ENCODE results near the gene RIMS1. TPM values are rescaled to one million over a fixed set of nuclear protein-coding genes. Genes with fewer than 3 reads are reported as not detected.

Gene RIMS1
- total and polyA plus RNA-seq, 12 donors, result 0.06 to 9.2 (median 1.5) TPM; not detected in 2

GRCh38 chr6:71979911-71980310, 93.6 kb downstream of the RIMS1 start:
- Histone ChIP-seq H3K27ac (no peak overlapping the region), H3K27me3 (no peaks in the 10 kb centered on the region), H3K36me3 (replicated peaks in 1 of 2) (no peaks in the 10 kb centered on the region), H3K4me1 (replicated peaks in 1 of 2) (no peaks in the 10 kb centered on the region), H3K9me3 (replicated peaks in 1 of 3) (no peaks in the 10 kb centered on the region), H3K4me3 (no peak overlapping the region)
- no peak for DNase-seq
- 64 to 73% (median 70%) methylated on average over 2 of the region's 2 CpGs for WGBS, 4 donors
- TF ChIP-seq CTCF (IDR thresholded peaks at IDR 0.05), result no peak
- no peak for TF ChIP-seq POLR2A (IDR thresholded peaks at IDR 0.05)
- intact Hi-C loops (cut with DNase I), result no loop called here

- Histone ChIP-seq H3K4me1 (replicated peaks in 1 of 2) (no peaks in the 10 kb centered on the region), H3K9me3 (replicated peaks in 1 of 3) (no peaks in the 10 kb centered on the region), H3K36me3 (replicated peaks in 1 of 2) (no peaks in the 10 kb centered on the region), H3K27me3 (no peaks in the 10 kb centered on the region), H3K27ac (no peak overlapping the region), H3K4me3 (no peak overlapping the region)
- intact Hi-C loops (cut with DNase I), result no loop called here
- TF ChIP-seq POLR2A (IDR thresholded peaks at IDR 0.05) (no peak), CTCF (IDR thresholded peaks at IDR 0.05) (no peak)
- DNase-seq, result no peak
- 23 to 50% (median 38%) methylated on average over 1 of the region's 1 CpG for WGBS, 4 donors
Measured at GRCh38 chr6:71982389-71982788, 96.0 kb downstream of the RIMS1 start.

- intact Hi-C loops (cut with DNase I), result no loop called here
- WGBS, 4 donors, result 67 to 91% (median 81%) methylated on average over 1 of the region's 1 CpG
Measured at GRCh38 chr6:71983131-71983530, 96.8 kb downstream of the RIMS1 start.

GRCh38 chr6:71994705-71995271, 108.4 kb downstream of the RIMS1 start:
- Histone ChIP-seq H3K4me1 (replicated peaks in 1 of 2) (no peaks in the 10 kb centered on the region), H3K9me3 (replicated peaks in 1 of 3) (no peaks in the 10 kb centered on the region), H3K36me3 (replicated peaks in 1 of 2) (no peaks in the 10 kb centered on the region), H3K27me3 (no peaks in the 10 kb centered on the region), H3K4me3 (no peak overlapping the region), H3K27ac (no peak overlapping the region)
- no peak for DNase-seq
- TF ChIP-seq CTCF (IDR thresholded peaks at IDR 0.05), result no peak
- no peak for TF ChIP-seq POLR2A (IDR thresholded peaks at IDR 0.05)
- intact Hi-C loops (cut with DNase I), result no loop called here
- 52 to 73% (median 64%) methylated on average over 1 of the region's 1 CpG for WGBS, 4 donors

More at GRCh38 chr6:71983131-71983530, 96.8 kb downstream of the RIMS1 start:
- Histone ChIP-seq H3K36me3 (replicated peaks in 1 of 2) (no peaks in the 10 kb centered on the region), H3K27ac (no peak overlapping the region), H3K9me3 (replicated peaks in 1 of 3) (no peaks in the 10 kb centered on the region), H3K4me1 (replicated peaks in 1 of 2) (no peaks in the 10 kb centered on the region), H3K4me3 (no peak overlapping the region), H3K27me3 (no peaks in the 10 kb centered on the region)
- DNase-seq, result no peak
- TF ChIP-seq CTCF (IDR thresholded peaks at IDR 0.05) (no peak), POLR2A (IDR thresholded peaks at IDR 0.05) (no peak)

Measured in adrenal gland (tissue), 12 donors.